DMS153 (cell line): Measurements from ENCODE around the gene LRRC61.

Experiments used
- DNase-seq: peaks from one replicate; lab custom pipeline; 2025; lab: John Stamatoyannopoulos, UW

Gene LRRC61

DNA sequence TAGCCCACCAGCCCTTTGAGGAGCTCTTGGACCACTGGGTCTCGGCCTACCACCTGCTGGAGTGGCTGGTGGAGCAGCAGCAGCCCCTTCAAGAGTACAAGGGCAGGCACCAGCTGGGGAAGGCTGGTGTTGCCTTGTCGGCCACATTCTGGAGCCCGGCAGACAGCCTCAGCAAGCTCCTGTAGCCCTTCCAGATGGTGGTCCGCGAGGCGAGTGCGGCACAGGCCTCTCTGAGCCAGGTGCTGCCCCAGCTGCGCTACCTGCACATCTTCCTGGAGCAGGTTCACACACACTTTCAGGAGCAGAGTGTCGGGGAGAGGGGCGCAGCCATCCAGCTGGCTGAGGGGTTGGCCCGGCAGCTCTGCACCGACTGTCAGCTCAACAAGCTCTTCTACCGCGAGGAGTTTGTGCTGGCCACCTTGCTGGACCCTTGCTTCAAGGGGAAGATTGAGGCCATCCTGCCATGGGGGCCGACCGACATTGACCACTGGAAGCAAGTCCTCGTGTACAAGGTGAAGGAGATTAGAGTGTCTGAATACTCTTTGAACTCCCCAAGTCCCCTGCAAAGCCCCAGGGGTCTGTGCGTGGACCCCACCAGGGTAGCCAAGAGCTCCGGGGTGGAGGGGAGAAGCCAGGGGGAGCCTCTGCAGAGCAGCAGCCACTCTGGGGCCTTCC, 7.2 kb downstream of the LRRC61 start:
- no peak for DNase-seq

GRCh38 chr7:150332852-150333635, 9.9 kb downstream of the LRRC61 start:
- no peak for DNase-seq

DNA sequence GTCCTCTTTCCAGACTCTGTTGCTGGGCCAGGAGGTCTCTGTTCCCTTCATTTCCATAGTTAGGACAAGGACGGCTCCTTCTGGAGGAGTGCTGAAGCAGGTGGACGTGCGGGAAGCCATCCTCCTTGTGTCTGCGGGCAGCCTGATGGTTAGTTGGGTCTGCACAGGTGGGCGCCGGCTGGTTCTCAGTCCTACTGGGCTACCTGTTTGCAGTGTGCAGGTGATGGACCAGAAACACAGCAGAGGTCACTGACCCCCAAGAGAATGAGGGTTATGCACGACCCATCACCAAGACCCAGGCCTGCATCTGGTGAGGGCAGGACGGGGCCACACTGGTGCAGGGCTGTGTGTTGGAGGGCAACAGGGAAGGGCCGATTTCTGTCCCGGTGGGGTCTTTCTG, 10.5 kb downstream of the LRRC61 start:
- no peak for DNase-seq

- DNase-seq = no peak
Observed at GRCh38 chr7:150334108-150334507, 11.0 kb downstream of the LRRC61 start.

DNA sequence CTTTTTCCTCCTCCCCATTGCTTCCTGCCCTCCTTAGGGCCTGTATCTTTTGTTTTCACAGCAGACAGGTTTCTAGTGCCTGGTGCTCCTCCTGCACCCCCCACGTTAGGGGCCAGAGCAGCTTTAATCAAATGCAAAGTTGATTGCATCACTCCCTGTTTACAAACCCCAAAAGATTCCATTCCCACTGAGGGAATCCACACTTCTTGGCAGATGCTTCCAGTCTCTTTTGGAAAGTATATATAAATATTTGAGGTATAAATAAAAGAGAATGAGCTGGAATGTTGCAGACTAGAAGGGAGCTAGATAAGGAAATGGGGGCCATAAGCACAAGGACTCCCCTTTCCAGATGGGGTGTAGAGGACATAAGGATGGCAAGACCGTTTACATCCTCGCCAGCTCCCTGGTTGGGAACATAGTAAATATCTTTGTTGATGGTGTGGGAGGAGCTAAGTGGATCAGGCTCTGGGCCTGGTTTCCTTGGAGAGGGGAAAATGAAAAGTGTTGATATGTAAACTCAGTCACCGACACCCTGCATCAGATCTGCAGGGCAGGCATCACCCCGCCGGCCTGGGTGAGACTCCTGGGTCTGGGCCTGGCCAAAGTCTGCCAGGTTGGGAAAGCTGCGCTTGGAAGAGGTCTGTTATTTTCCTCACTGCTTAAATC, 12.1 kb downstream of the LRRC61 start:
- no peak for DNase-seq

DNA sequence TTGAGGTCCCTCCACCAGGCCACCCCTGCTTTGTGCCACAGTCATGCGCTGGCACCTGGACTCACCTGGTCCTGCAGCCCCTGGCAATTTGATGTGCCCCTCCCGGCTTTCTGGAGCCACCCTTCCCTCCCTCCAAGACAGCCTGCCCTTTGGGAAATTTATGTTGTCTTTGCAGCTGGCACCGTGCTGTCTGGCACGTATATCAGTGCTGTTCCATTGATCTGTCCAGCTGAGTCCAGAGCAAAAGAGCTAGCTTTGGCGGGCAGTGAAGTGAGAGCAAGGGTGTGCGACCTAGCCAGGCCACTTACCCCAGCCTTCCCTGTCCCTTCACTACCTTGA, 12.6 kb downstream of the LRRC61 start:
- no peak for DNase-seq

DNA sequence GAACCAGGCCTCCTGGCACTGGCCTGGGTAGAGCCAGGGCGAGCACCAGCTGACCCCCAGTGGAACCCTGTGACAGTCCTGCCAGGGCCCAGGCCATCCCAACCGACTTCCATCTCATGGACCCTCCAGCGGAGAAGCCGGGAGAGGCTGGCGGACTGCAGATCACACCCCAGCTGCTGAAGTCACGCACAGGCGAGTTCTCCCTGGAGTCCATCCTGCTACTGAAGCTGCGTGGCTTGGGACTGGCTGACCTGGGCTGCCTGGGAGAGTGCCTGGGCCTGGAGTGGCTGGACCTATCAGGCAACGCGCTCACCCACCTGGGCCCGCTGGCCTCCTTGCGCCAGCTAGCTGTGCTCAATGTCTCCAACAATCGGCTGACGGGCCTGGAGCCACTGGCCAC, 13.6 kb downstream of the LRRC61 start:
- DNase-seq = no peak

DNA sequence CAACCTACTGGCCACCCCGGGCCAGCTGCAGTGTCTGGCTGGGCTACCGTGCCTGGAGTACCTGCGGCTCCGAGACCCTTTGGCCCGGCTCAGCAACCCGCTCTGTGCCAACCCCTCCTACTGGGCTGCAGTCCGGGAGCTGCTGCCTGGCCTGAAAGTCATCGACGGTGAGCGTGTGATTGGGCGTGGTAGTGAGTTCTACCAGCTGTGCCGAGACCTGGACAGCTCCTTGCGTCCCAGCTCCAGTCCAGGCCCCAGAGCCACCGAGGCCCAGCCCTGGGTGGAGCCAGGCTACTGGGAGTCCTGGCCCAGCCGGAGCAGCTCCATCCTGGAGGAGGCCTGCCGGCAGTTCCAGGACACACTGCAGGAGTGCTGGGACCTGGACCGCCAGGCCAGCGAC, 14.0 kb downstream of the LRRC61 start:
- no peak for DNase-seq

- no peak for DNase-seq
Observed at GRCh38 chr7:150337659-150338081, 14.5 kb downstream of the LRRC61 start.

DNA sequence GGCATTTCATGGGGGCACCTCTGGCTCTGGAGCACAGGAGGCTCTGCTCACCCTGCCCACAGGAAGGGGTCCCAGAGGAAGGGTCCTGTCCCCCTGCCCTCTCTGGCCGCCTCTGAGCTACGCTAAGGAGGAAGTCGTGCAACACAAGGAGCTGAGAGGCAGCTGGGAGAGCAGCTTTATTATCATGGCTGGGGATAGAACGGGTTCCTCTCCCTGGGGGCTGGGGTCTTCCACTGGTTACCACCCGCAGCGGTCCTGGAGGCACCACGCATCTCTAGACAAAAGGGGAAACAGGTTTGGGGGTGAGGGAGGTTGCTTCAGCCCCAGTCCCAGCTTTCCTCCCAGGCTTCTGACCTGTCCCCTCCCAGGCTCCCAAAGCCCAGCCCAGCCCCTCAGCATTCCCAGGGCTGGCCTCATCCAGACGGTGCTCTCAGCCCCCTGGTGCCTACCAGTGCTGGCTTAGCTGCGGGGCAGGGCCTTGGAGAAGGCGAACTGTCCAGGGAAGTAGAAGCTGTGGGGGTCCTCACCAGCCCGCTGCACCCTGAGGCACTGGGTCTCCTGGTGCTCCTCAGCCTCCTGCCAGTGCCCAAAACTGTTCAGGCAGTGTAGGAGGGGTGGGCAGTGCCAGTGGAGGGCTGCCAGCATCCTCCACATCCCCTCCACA, 15.1 kb downstream of the LRRC61 start:
- no peak for DNase-seq

DNA sequence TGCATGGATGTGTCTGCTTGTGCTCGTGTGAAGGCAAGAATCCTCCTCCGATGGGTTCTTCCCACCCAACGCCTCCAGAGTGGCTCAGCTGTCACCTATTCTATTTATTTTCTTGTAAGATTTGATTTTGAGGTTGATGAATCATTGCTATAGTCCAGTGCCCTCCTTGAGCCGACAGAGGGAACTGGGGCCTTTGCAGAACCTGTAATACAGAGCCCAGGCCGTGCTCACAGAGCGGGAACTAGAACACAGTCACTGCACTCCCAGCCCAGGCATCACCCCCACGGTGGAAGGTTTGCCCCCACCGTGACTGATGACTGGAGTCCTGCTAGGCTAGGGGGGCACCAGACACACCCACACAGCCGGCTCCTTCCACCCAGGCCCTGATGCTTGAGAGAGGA, 16.3 kb downstream of the LRRC61 start:
- DNase-seq = no peak

DNA sequence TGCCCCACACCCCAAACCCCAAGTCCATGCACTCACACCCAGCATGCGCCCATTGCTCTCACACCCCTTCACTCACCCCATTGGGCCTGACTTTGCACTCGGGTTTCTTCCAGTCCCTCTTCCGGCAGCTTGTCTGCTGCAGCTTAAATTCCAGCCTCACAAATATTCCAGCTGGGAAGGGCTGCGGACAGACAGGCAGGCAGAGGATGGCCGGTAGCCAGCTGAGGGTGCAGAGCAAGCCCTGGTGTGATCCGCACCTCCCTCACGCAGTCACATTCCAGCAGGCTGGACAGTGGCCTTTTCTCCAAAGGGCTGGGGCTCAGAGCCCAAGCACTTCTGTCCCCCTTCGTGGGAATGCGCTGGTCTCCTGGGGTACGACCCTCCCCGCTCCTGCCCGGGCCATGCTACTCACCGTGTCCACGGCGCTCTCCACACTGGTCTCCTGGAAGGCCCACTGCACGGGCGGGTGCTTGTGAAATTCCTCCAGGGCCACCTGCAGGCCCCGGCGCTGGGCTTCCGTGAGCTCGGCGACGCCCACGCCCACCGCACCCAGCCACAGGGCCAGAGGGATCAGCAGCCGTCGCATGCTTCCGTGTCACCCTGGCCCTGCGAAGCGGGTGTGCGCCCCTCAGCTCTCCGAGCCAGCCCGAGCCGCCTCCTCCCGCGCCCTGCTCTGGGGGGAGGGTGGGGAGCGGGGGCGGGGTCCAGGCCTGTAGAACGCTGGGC, 17.0 kb downstream of the LRRC61 start:
- no peak for DNase-seq

- DNase-seq = no peak
Observed at GRCh38 chr7:150340875-150341262, 17.7 kb downstream of the LRRC61 start.

GRCh38 chr7:150341263-150342120, 18.3 kb downstream of the LRRC61 start, which contains the start of gene RARRES2:
Gene RARRES2 (minus strand): TSS chr7:150341629. CDS start chr7:150340609, 1,020 bp downstream.
- DNase-seq = no peak

GRCh38 chr7:150342121-150342408, 18.9 kb downstream of the LRRC61 start:
- DNase-seq = no peak

GRCh38 chr7:150343225-150343624, 20.1 kb downstream of the LRRC61 start:
- no peak for DNase-seq

GRCh38 chr7:150344299-150344698, 21.1 kb downstream of the LRRC61 start:
- DNase-seq = no peak

- DNase-seq = no peak
Observed at GRCh38 chr7:150345012-150345411, 21.9 kb downstream of the LRRC61 start.

GRCh38 chr7:150346922-150347321, 23.8 kb downstream of the LRRC61 start:
- DNase-seq = no peak

- DNase-seq = no peak
Observed at GRCh38 chr7:150351587-150352194, 28.5 kb downstream of the LRRC61 start.

GRCh38 chr7:150355666-150356059, 32.5 kb downstream of the LRRC61 start:
- DNase-seq = no peak
